Sciatic nerve (tissue), 2 donors: Measurements from ENCODE around the gene TAF11. TPM values are rescaled to one million over a fixed set of nuclear protein-coding genes. Genes with fewer than 3 reads are reported as not detected.
"Not testable (repeated sequence)": the region's sequence is repeated elsewhere in the genome, so short reads cannot be mapped to it uniquely, and the experiment has no call there.

Experiments
- ATAC-seq: fragments of 200-7000 bp; cut with Tn5 transposase; one replicate; pipeline ENCODE4 v1.9.1; 2020; ENCODE audit warnings: mild to moderate bottlenecking, moderate library complexity
- DNase-seq: peaks from one replicate; pipeline ENCODE4 v3.0.0-alpha.2; 2020; ENCODE audit warnings: low spot score
- intact Hi-C: fragments of 100-400 bp; cut with DNase I; formaldehyde crosslinking; loops from one replicate; pipeline ENCODE4 v1.14.2; 2022
- total RNA-seq: library from RNA; stranded (reverse); fragmentation: NEBNext Ultra II Directional; extraction: Animal tissue kit (Norgen Biotek cat#: 25700); gene quantifications from one replicate; pipeline ENCODE4 v1.2.1, GENCODE V29; 2021
- donor health status: DM: no; HTN: no; CAD: no.
- donor health status: DM: no; HTN: no; CAD: no.

Gene TAF11
- total RNA-seq, 1 donor from 2014 or later = 18.7 TPM

GRCh38 chr6:34909320-34909883 lies 21.6 kb upstream of the TAF11 start:
- ATAC-seq (no peak), DNase-seq (no peak)
- intact Hi-C loops = no loop called here

GRCh38 chr6:34908194-34908593 lies 20.4 kb upstream of the TAF11 start:
- intact Hi-C loops = no loop called here
- DNase-seq (no peak), ATAC-seq (no peak)

GRCh38 chr6:34906826-34907225 lies 19.0 kb upstream of the TAF11 start:
- ATAC-seq (no peak), DNase-seq (no peak)
- intact Hi-C loops = no loop called here

- intact Hi-C loops = no loop called here
- DNase-seq = no peak
- ATAC-seq = no peak
These were observed 17.3 kb upstream of the TAF11 start for GRCh38 chr6:34904990-34905613.

- no peak for DNase-seq
- intact Hi-C loops = no loop called here
These were observed 14.1 kb upstream of the TAF11 start for GRCh38 chr6:34901930-34902329.

GRCh38 chr6:34900321-34901031 lies 12.6 kb upstream of the TAF11 start:
- ATAC-seq (no peak), DNase-seq (no peak)
- intact Hi-C loops = no loop called here

More at GRCh38 chr6:34901930-34902329, 14.1 kb upstream of the TAF11 start:
- ATAC-seq = no peak

- intact Hi-C loops, ATAC-seq, DNase-seq: not testable (repeated sequence)
These were observed 11.9 kb upstream of the TAF11 start for GRCh38 chr6:34899748-34900147.

GRCh38 chr6:34897716-34898115 lies 9.9 kb upstream of the TAF11 start:
- intact Hi-C loops = no loop called here

GRCh38 chr6:34897130-34897529 lies 9.3 kb upstream of the TAF11 start:
- no peak for DNase-seq
- intact Hi-C loops = no loop called here
- ATAC-seq = no peak

More at GRCh38 chr6:34897716-34898115, 9.9 kb upstream of the TAF11 start:
- ATAC-seq (no peak), DNase-seq (no peak)

GRCh38 chr6:34894693-34895092 lies 6.9 kb upstream of the TAF11 start:
- intact Hi-C loops = no loop called here
- DNase-seq = no peak

GRCh38 chr6:34891296-34891695 lies 3.5 kb upstream of the TAF11 start:
- no peak for DNase-seq
- intact Hi-C loops = no loop called here
- ATAC-seq = no peak

More at GRCh38 chr6:34894693-34895092, 6.9 kb upstream of the TAF11 start:
- ATAC-seq = no peak

- no peak for ATAC-seq
- DNase-seq = no peak
- intact Hi-C loops = no loop called here
These were observed 2.7 kb upstream of the TAF11 start for GRCh38 chr6:34890533-34890925.

- intact Hi-C loops = no loop called here
- ATAC-seq (peak; percentile 85), DNase-seq (peak; percentile 89)
These were observed 1.2 kb upstream of the TAF11 start, which contains the start of gene ANKS1A for GRCh38 chr6:34888874-34889555. Gene ANKS1A, plus strand, starts transcription at chr6:34889255. Its CDS starts 148 bp downstream, at chr6:34889403.

GRCh38 chr6:34888514-34888856 lies 643 bp upstream of the TAF11 start:
- ATAC-seq (no peak), DNase-seq (no peak)
- intact Hi-C loops = no loop called here

GRCh38 chr6:34885837-34886236 lies 2.0 kb downstream of the TAF11 start:
- intact Hi-C loops, DNase-seq, ATAC-seq: not testable (repeated sequence)

- intact Hi-C loops = no loop called here
- DNase-seq (no peak), ATAC-seq (no peak)
These were observed 2.8 kb downstream of the TAF11 start for GRCh38 chr6:34884996-34885395.

- ATAC-seq, DNase-seq, intact Hi-C loops: not testable (repeated sequence)
These were observed 3.8 kb downstream of the TAF11 start for GRCh38 chr6:34884073-34884472.

- no peak for ATAC-seq
- no peak for DNase-seq
- intact Hi-C loops = no loop called here
These were observed 9.9 kb downstream of the TAF11 start for GRCh38 chr6:34877869-34878485.

GRCh38 chr6:34877259-34877658 lies 10.6 kb downstream of the TAF11 start:
- DNase-seq (no peak), ATAC-seq (no peak)
- intact Hi-C loops = no loop called here
